ENCODE data around the gene TPCN2.

Gene TPCN2

GRCh38 chr11:69113646-69114340 lies 65.1 kb downstream of the TPCN2 start:
- no peak for DNase-seq (ENCODE audit: low read depth)

GRCh38 chr11:69114362-69114761 lies 65.6 kb downstream of the TPCN2 start:
- DNase-seq (ENCODE audit: low read depth), result no peak

- no peak for DNase-seq (ENCODE audit: low read depth)
Observed at GRCh38 chr11:69114811-69115523, 66.2 kb downstream of the TPCN2 start.

- DNase-seq (ENCODE audit: low read depth), result no peak
Observed at GRCh38 chr11:69115586-69116560, 67.1 kb downstream of the TPCN2 start.

GRCh38 chr11:69116671-69117070 lies 67.9 kb downstream of the TPCN2 start:
- no peak for DNase-seq (ENCODE audit: low read depth)

GRCh38 chr11:69119190-69119589 lies 70.5 kb downstream of the TPCN2 start:
- DNase-seq (ENCODE audit: low read depth), result no peak

GRCh38 chr11:69120096-69120875 lies 71.6 kb downstream of the TPCN2 start:
- DNase-seq (ENCODE audit: low read depth), result no peak

GRCh38 chr11:69121021-69121420 lies 72.3 kb downstream of the TPCN2 start:
- DNase-seq (ENCODE audit: low read depth), result no peak

- DNase-seq (ENCODE audit: low read depth), result no peak
Observed at GRCh38 chr11:69121621-69122325, 73.0 kb downstream of the TPCN2 start.

- DNase-seq (ENCODE audit: low read depth), result no peak
Observed at GRCh38 chr11:69122326-69122629, 73.5 kb downstream of the TPCN2 start.

- DNase-seq (ENCODE audit: low read depth), result peak; percentile 36
Observed at GRCh38 chr11:69122630-69123431, 74.1 kb downstream of the TPCN2 start.

GRCh38 chr11:69123593-69124545 lies 75.1 kb downstream of the TPCN2 start:
- DNase-seq (ENCODE audit: low read depth), result no peak

- no peak for DNase-seq (ENCODE audit: low read depth)
Observed at GRCh38 chr11:69125861-69126260, 77.1 kb downstream of the TPCN2 start.

- no peak for DNase-seq (ENCODE audit: low read depth)
Observed at GRCh38 chr11:69126286-69126685, 77.6 kb downstream of the TPCN2 start.

GRCh38 chr11:69127081-69127850 lies 78.5 kb downstream of the TPCN2 start:
- DNase-seq (ENCODE audit: low read depth), result no peak

GRCh38 chr11:69127884-69128283 lies 79.2 kb downstream of the TPCN2 start:
- no peak for DNase-seq (ENCODE audit: low read depth)

- DNase-seq (ENCODE audit: low read depth), result no peak
Observed at GRCh38 chr11:69129053-69129452, 80.3 kb downstream of the TPCN2 start.

GRCh38 chr11:69129647-69130046 lies 80.9 kb downstream of the TPCN2 start:
- no peak for DNase-seq (ENCODE audit: low read depth)

Measured in non-pigmented ciliary epithelial cell (primary cell).